Right lobe of liver (tissue), 6 donors: ENCODE results near the gene COX6B2. TPM values are rescaled to one million over a fixed set of nuclear protein-coding genes. Genes with fewer than 3 reads are reported as not detected.

Experiments used
- ATAC-seq, 4 donors: fragments of 200-7000 bp; cut with Tn5 transposase; one replicate each; pipeline ENCODE4 v1.9.1; 2020; ENCODE audit warnings: mild to moderate bottlenecking in 4 of 4, moderate library complexity in 4 of 4
- DNase-seq, 3 donors: peaks; one replicate each; pipeline ENCODE4 v3.0.0-alpha.2; 2020
- H3K27ac ChIP-seq, 3 donors: fragments of 200-600 bp; one replicate each; pipeline ENCODE4 v1.8.0; 2022
- H3K27me3 ChIP-seq, 2 donors: fragments of 200-600 bp; one replicate each; pipeline ENCODE4 v1.8.0; 2022
- H3K36me3 ChIP-seq, 4 donors: fragments of 200-600 bp; sonication (generic) in 1 of 4; one replicate each; pipeline versions ENCODE4 v1.5.1 to v1.8.0; 2017 to 2022; ENCODE audit warnings: control low read depth in 1 of 4
- H3K4me1 ChIP-seq, 4 donors: fragments of 200-600 bp; sonication (generic) in 1 of 4; one replicate each; pipeline versions ENCODE4 v1.5.1 to v1.8.0; 2017 to 2022; ENCODE audit warnings: control low read depth in 1 of 4
- H3K4me3 ChIP-seq, 3 donors: fragments of 200-600 bp; one replicate each; pipeline ENCODE4 v1.8.0; 2022
- H3K9me3 ChIP-seq, 4 donors: fragments of 200-600 bp; sonication (generic) in 1 of 4; one replicate each; pipeline versions ENCODE4 v1.5.1 to v1.8.0; 2017 to 2022; ENCODE audit warnings: control low read depth in 1 of 4
- CTCF ChIP-seq, 4 donors: fragments of 200-600 bp in 3 of 4; fragments of 450-650 bp in 1 of 4; IDR thresholded peaks; one replicate each; pipeline versions ENCODE4 v1.5.1 to v1.8.0; 2016 to 2022; ENCODE audit warnings: antibody characterized with exemption in 4 of 4, mild to moderate bottlenecking in 2 of 4
- POLR2A ChIP-seq: fragments of 450-650 bp; IDR thresholded peaks from one replicate; pipeline ENCODE4 v1.6.1; 2017; ENCODE audit warnings: antibody characterized with exemption, mild to moderate bottlenecking
- WGBS: methylation state at CpG from one replicate; pipeline ENCODE4 v1.1.6; 2018; ENCODE audit warnings: low coverage, low lambda C conversion rate; ENCODE audit not compliant: insufficient coverage; ENCODE audit errors: missing lambda C conversion rate; 5-methylcytosine and 5-hydroxymethylcytosine counted together
- intact Hi-C, 2 donors: fragments of 100-400 bp; cut with DNase I; formaldehyde crosslinking; loops; one replicate each; pipeline versions ENCODE4 v1.11.2 to v1.14.1; 2022
- total RNA-seq, 6 experiments: library from RNA; depleted of rRNA in 2 of 6; stranded (reverse); fragments of >200 nt in 2 of 6; fragmentation: NEBNext Ultra II Directional in 3 of 6; extraction: Animal tissue kit (Norgen Biotek cat#: 25700) in 3 of 6; gene quantifications; one replicate each; pipeline versions ENCODE4 v1.1.0 to v1.2.4, GENCODE V29; 2016 to 2023
- donor health status: DM: no; HTN: yes; CAD: no.
- donor health status: DM: no; HTN: no; CAD: no.
- donor health status: DM: no; HTN: no; CAD: no.
- donor health status: DM: no; HTN: yes; CAD: no.
- donor health status: DM: no; HTN: yes; CAD: no.

COX6B2 gene
- total RNA-seq, 6 experiments from 2014 or later = not detected

GRCh38 chr19:55398200-55398925 is 43.8 kb upstream of the COX6B2 start:
- TF ChIP-seq POLR2A (no peak), CTCF (IDR thresholded peaks at IDR 0.05) (no peak)
- DNase-seq (no peak), ATAC-seq (no peak)
- intact Hi-C loops = no loop called here
- peaks cover 0 to 10% (median 2%) of the 10 kb centered on the region in 4 donors for H3K36me3 ChIP-seq
- WGBS = 67% methylated on average over 9 of the region's 12 CpGs
- H3K9me3 ChIP-seq = no peaks in the 10 kb centered on the region
- H3K4me3 ChIP-seq = no peak overlapping the region
- no peaks in the 10 kb centered on the region for H3K4me1 ChIP-seq
- no peaks in the 10 kb centered on the region for H3K27me3 ChIP-seq
- no peak overlapping the region for H3K27ac ChIP-seq

- Histone ChIP-seq H3K9me3 (no peaks in the 10 kb centered on the region), H3K27me3 (no peaks in the 10 kb centered on the region), H3K4me1 (peaks cover 0 to 5% (median under 1%) of the 10 kb centered on the region in 4 donors), H3K36me3 (peaks cover 0 to 13% (median 4%) of the 10 kb centered on the region in 4 donors), H3K27ac (no peak overlapping the region), H3K4me3 (no peak overlapping the region)
- WGBS = 85% methylated on average over 16 of the region's 18 CpGs
- intact Hi-C loops = no loop called here
- ATAC-seq (no peak), DNase-seq (no peak)
- TF ChIP-seq POLR2A = no peak
- TF ChIP-seq CTCF (IDR thresholded peaks at IDR 0.05) = no peak
Measured at GRCh38 chr19:55392820-55393761, 38.6 kb upstream of the COX6B2 start.

- no peak overlapping the region for H3K4me3 ChIP-seq
- peaks cover 0 to 24% (median 11%) of the 10 kb centered on the region in 4 donors for H3K36me3 ChIP-seq
- 78% methylated on average over 13 of the region's 18 CpGs for WGBS
- no peaks in the 10 kb centered on the region for H3K27me3 ChIP-seq
- TF ChIP-seq POLR2A (no peak), CTCF (IDR thresholded peaks at IDR 0.05) (no peak)
- ATAC-seq = peak in 1 of 4 donors; percentile 23
- no peaks in the 10 kb centered on the region for H3K9me3 ChIP-seq
- intact Hi-C loops = no loop called here
- H3K4me1 ChIP-seq = peaks cover 0 to 15% (median 7%) of the 10 kb centered on the region in 4 donors
- no peak for DNase-seq
- H3K27ac ChIP-seq = no peak overlapping the region
Measured at GRCh38 chr19:55391702-55392615, 37.4 kb upstream of the COX6B2 start.

GRCh38 chr19:55391191-55391670 is 36.7 kb upstream of the COX6B2 start:
- H3K27ac ChIP-seq = no peak overlapping the region
- H3K36me3 ChIP-seq = peaks cover 0 to 28% (median 11%) of the 10 kb centered on the region in 4 donors
- H3K4me1 ChIP-seq = peaks cover 0 to 22% (median 9%) of the 10 kb centered on the region in 4 donors
- H3K9me3 ChIP-seq = no peaks in the 10 kb centered on the region
- intact Hi-C loops = no loop called here
- no peaks in the 10 kb centered on the region for H3K27me3 ChIP-seq
- DNase-seq (no peak), ATAC-seq (peak in 1 of 4 donors; percentile 5)
- TF ChIP-seq POLR2A (no peak), CTCF (IDR thresholded peaks at IDR 0.05) (no peak)
- no peak overlapping the region for H3K4me3 ChIP-seq
- 69% methylated on average over 5 of the region's 12 CpGs for WGBS
